DND-41 (cell line): Measurements from ENCODE around the gene CLDN24.

ENCODE experiments used
- ATAC-seq: fragments of 200-7000 bp; cut with Tn5 transposase; 3 replicates; pipeline ENCODE4 v1.9.1; 2021; ENCODE audit warnings: low read depth; ENCODE audit not compliant: insufficient read depth
- DNase-seq: peaks from one replicate; pipeline ENCODE4 v3.0.0-alpha.2; 2020
- H2AFZ ChIP-seq: 2 replicates; pipeline ENCODE4 v1.6.0; 2012; ENCODE audit warnings: low read depth, low read length
- H3K27ac ChIP-seq: 2 replicates; pipeline ENCODE4 v1.5.1; 2012; ENCODE audit warnings: low read length, inconsistent platforms
- H3K27me3 ChIP-seq: fragments of 200-600 bp; sonication (generic); 2 replicates; pipeline ENCODE4 v1.6.0; 2012; ENCODE audit warnings: low read length, mild to moderate bottlenecking, inconsistent platforms; ENCODE audit not compliant: insufficient read depth, poor library complexity
- H3K36me3 ChIP-seq: 2 replicates; pipeline ENCODE4 v1.5.1; 2012; ENCODE audit warnings: low read length, inconsistent platforms; ENCODE audit not compliant: insufficient read depth
- H3K4me1 ChIP-seq: 2 replicates; pipeline ENCODE4 v1.5.1; 2012; ENCODE audit warnings: mild to moderate bottlenecking, low read length; ENCODE audit not compliant: insufficient read depth
- H3K4me2 ChIP-seq: 2 replicates; pipeline ENCODE4 v1.6.0; 2012; ENCODE audit warnings: mild to moderate bottlenecking, moderate library complexity, low read length, inconsistent platforms; ENCODE audit not compliant: insufficient read depth
- H3K4me3 ChIP-seq, 2 experiments: fragments of 200-600 bp in 1 of 2; shearing (Covaris generic) in 1 of 2; 2 replicates each; pipeline ENCODE4 v1.5.1; 2012 to 2016; ENCODE audit warnings: inconsistent platforms in 2 of 2, low read length in 2 of 2, mild to moderate bottlenecking in 2 of 2, low read depth in 1 of 2, moderate library complexity in 1 of 2
- H3K79me2 ChIP-seq: 2 replicates; pipeline ENCODE4 v1.6.0; 2012; ENCODE audit warnings: low read length, inconsistent platforms; ENCODE audit not compliant: insufficient read depth
- H3K9ac ChIP-seq: 2 replicates; pipeline ENCODE4 v1.6.0; 2012; ENCODE audit warnings: low read depth, mild to moderate bottlenecking, inconsistent platforms, low read length, moderate library complexity
- H3K9me3 ChIP-seq: 2 replicates; pipeline ENCODE4 v1.5.1; 2012; ENCODE audit warnings: low read length, moderate library complexity, mild to moderate bottlenecking, inconsistent platforms; ENCODE audit not compliant: insufficient read depth, severe bottlenecking
- H4K20me1 ChIP-seq: 2 replicates; pipeline ENCODE4 v1.6.0; 2012; ENCODE audit warnings: low read length; ENCODE audit not compliant: insufficient read depth
- CTCF ChIP-seq: IDR thresholded peaks from 2 replicates; pipeline ENCODE4 v1.5.1; 2012; ENCODE audit warnings: borderline replicate concordance, low read length, moderate library complexity, mild to moderate bottlenecking; ENCODE audit not compliant: poor library complexity, severe bottlenecking; ENCODE audit errors: extremely low read depth
- EZH2 ChIP-seq: IDR thresholded peaks from 3 replicates; pipeline ENCODE4 v1.6.1; 2012; ENCODE audit warnings: borderline replicate concordance, low read depth, mild to moderate bottlenecking, moderate library complexity, low read length, inconsistent platforms; ENCODE audit not compliant: severe bottlenecking

CLDN24 gene

GRCh38 chr4:183342541-183343533 is 20.6 kb upstream of the CLDN24 start:
- no peaks in the 10 kb centered on the region for H3K9me3 ChIP-seq
- no peak overlapping the region for H3K4me2 ChIP-seq
- no peaks in the 10 kb centered on the region for H4K20me1 ChIP-seq
- no peak overlapping the region for H3K27ac ChIP-seq
- H3K27me3 ChIP-seq = no peaks in the 10 kb centered on the region
- no peak overlapping the region for H3K4me3 ChIP-seq
- TF ChIP-seq CTCF (no peak), EZH2 (no peak)
- H3K36me3 ChIP-seq = no peaks in the 10 kb centered on the region
- no peaks in the 10 kb centered on the region for H3K79me2 ChIP-seq
- H3K4me1 ChIP-seq = no peaks in the 10 kb centered on the region
- no peak overlapping the region for H3K9ac ChIP-seq
- ATAC-seq (0 out of 3 replicates have a peak, but pooled peaks have one; percentile 29), DNase-seq (no peak)
- H2AFZ ChIP-seq = no peak overlapping the region

- no peaks in the 10 kb centered on the region for H4K20me1 ChIP-seq
- ATAC-seq (no peak), DNase-seq (no peak)
- H3K9ac ChIP-seq = no peak overlapping the region
- no peak overlapping the region for H3K27ac ChIP-seq
- H3K36me3 ChIP-seq = no peaks in the 10 kb centered on the region
- no peaks in the 10 kb centered on the region for H3K9me3 ChIP-seq
- H3K4me1 ChIP-seq = no peaks in the 10 kb centered on the region
- no peak overlapping the region for H3K4me3 ChIP-seq
- H3K27me3 ChIP-seq = no peaks in the 10 kb centered on the region
- no peak overlapping the region for H3K4me2 ChIP-seq
- no peak overlapping the region for H2AFZ ChIP-seq
- no peaks in the 10 kb centered on the region for H3K79me2 ChIP-seq
- no peak for TF ChIP-seq CTCF
- TF ChIP-seq EZH2 = no peak
These were observed 15.6 kb upstream of the CLDN24 start for GRCh38 chr4:183337833-183338232.

- Histone ChIP-seq H3K4me3 (no peak overlapping the region), H3K36me3 (no peaks in the 10 kb centered on the region), H3K79me2 (no peaks in the 10 kb centered on the region), H3K9ac (no peak overlapping the region), H2AFZ (no peak overlapping the region), H3K4me1 (no peaks in the 10 kb centered on the region), H4K20me1 (no peaks in the 10 kb centered on the region), H3K27ac (no peak overlapping the region), H3K27me3 (no peaks in the 10 kb centered on the region), H3K4me2 (no peak overlapping the region), H3K9me3 (no peaks in the 10 kb centered on the region)
- TF ChIP-seq CTCF = no peak
- no peak for TF ChIP-seq EZH2
- ATAC-seq (no peak), DNase-seq (no peak)
These were observed 15.1 kb upstream of the CLDN24 start for GRCh38 chr4:183337349-183337748.
